Peyer's patch (tissue), 4 donors: ENCODE data around the gene MACROD2.

ENCODE experiments used
- POLR2A ChIP-seq, 2 donors: fragments of 450-650 bp; IDR thresholded peaks; one replicate each; pipeline ENCODE4 v1.5.1; 2017; ENCODE audit warnings: antibody characterized with exemption in 2 of 2, mild to moderate bottlenecking in 2 of 2, moderate library complexity in 2 of 2
- TF ChIP-seq, protein P1 (sequence below), 6 experiments: fragments of 450-650 bp in 4 of 6; fragments of 200-600 bp in 2 of 6; sonication (generic) in 1 of 6; IDR thresholded peaks; one replicate each; pipeline ENCODE4 v1.5.1; 2017 to 2019; ENCODE audit warnings: antibody characterized with exemption in 6 of 6, mild to moderate bottlenecking in 3 of 6, moderate library complexity in 1 of 6

DNA sequence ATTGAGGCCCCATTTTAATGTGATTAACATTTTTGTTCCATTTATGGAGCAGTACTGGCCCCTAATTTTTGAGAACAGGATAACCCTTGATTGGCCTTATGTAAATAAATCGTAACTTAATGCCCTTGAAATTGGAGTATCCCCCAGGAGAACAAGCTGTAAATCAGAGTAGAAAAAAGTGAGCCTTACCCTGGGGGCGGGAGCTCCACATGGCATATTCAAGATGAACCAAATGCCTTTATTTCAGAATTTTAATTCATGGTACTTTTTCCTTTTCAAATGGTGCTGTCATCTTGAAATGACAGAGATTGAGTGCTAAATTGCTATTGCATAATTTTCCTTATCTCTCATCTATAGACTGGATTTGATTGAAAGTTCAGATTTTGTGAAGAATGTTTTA is 1151.6 kb downstream of the MACROD2 start:
- TF ChIP-seq, protein P1, sequence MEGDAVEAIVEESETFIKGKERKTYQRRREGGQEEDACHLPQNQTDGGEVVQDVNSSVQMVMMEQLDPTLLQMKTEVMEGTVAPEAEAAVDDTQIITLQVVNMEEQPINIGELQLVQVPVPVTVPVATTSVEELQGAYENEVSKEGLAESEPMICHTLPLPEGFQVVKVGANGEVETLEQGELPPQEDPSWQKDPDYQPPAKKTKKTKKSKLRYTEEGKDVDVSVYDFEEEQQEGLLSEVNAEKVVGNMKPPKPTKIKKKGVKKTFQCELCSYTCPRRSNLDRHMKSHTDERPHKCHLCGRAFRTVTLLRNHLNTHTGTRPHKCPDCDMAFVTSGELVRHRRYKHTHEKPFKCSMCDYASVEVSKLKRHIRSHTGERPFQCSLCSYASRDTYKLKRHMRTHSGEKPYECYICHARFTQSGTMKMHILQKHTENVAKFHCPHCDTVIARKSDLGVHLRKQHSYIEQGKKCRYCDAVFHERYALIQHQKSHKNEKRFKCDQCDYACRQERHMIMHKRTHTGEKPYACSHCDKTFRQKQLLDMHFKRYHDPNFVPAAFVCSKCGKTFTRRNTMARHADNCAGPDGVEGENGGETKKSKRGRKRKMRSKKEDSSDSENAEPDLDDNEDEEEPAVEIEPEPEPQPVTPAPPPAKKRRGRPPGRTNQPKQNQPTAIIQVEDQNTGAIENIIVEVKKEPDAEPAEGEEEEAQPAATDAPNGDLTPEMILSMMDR (IDR thresholded peaks at IDR 0.05), result no peak
- no peak for TF ChIP-seq POLR2A (IDR thresholded peaks at IDR 0.05)
